ENCODE results near the gene ANO10. TPM values are rescaled to one million over a fixed set of nuclear protein-coding genes. Genes with fewer than 3 reads are reported as not detected.

The ANO10 gene
- total RNA-seq, 1 donor = 54.0 TPM

GRCh38 chr3:43327582-43327979, 294.2 kb downstream of the ANO10 start:
- TF ChIP-seq, protein P1, sequence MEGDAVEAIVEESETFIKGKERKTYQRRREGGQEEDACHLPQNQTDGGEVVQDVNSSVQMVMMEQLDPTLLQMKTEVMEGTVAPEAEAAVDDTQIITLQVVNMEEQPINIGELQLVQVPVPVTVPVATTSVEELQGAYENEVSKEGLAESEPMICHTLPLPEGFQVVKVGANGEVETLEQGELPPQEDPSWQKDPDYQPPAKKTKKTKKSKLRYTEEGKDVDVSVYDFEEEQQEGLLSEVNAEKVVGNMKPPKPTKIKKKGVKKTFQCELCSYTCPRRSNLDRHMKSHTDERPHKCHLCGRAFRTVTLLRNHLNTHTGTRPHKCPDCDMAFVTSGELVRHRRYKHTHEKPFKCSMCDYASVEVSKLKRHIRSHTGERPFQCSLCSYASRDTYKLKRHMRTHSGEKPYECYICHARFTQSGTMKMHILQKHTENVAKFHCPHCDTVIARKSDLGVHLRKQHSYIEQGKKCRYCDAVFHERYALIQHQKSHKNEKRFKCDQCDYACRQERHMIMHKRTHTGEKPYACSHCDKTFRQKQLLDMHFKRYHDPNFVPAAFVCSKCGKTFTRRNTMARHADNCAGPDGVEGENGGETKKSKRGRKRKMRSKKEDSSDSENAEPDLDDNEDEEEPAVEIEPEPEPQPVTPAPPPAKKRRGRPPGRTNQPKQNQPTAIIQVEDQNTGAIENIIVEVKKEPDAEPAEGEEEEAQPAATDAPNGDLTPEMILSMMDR (IDR thresholded peaks at IDR 0.05; ENCODE audit: insufficient read depth, low read depth, low read length) = no peak
- no peak for DNase-seq (ENCODE audit: low read depth)
- H3K4me3 ChIP-seq (ENCODE audit: low read depth, low read length) = no peak overlapping the region

DNA sequence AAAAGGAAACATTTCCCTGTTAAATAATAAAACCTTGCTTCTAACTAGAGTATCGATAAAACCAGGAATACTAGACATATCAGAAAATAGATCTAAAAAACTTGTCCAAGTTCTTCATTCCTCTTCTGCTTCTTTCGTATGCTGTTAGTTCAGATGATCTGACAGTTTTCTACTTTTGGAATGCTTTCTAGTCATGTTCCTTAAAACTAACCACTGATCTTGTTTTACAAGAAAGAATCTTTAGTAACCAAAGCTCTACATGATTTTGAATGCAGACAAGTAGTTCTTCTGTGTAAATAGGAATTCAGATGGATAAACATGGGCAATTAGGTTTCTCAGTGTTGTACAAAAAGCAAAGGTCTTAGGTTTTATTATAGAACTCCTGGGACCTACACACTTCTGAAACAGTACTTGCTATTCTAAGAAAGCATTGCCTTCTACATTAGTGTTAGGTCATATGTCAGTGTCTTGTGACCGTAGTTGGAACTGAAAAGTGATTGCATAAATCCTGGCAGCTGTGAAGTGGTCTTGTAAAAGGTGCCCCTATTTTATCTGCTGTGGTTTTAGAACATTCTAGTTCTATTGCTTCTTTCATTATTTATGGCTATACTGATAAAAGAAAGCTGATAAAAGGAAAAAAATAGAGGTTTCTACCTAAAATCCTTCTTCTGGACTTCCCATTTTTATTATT, 294.8 kb downstream of the ANO10 start:
- H3K4me3 ChIP-seq (ENCODE audit: low read depth, low read length) = no peak overlapping the region
- TF ChIP-seq, protein P1 (IDR thresholded peaks at IDR 0.05; ENCODE audit: insufficient read depth, low read depth, low read length) = no peak
- peak; percentile 95 for DNase-seq (ENCODE audit: low read depth)

DNA sequence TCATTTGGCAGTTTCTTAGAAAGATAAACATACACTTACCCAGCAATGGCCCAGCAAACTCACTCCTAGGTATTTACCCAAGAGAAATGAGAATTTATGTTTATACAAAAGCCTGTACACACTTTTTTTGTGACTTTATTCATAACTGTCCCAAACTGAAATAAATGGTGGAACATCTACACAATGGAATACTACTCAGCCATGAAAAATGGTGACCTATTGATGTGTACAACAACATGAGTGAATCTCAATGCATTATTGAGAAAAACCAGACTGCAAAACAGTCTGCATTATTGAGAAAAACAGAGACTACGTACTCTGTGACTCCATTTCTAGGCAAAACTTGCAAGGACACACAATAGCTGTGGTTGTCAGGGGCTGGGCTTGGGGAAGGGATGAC, 298.3 kb downstream of the ANO10 start:
- no peak overlapping the region for H3K4me3 ChIP-seq (ENCODE audit: low read depth, low read length)
- TF ChIP-seq, protein P1 (IDR thresholded peaks at IDR 0.05; ENCODE audit: insufficient read depth, low read depth, low read length) = no peak
- DNase-seq (ENCODE audit: low read depth) = no peak

- no peak for DNase-seq (ENCODE audit: low read depth)
- H3K4me3 ChIP-seq (ENCODE audit: low read depth, low read length) = no peak overlapping the region
- TF ChIP-seq, protein P1 (IDR thresholded peaks at IDR 0.05; ENCODE audit: insufficient read depth, low read depth, low read length) = no peak
Observed at GRCh38 chr3:43320288-43320687, 301.5 kb downstream of the ANO10 start.

- DNase-seq (ENCODE audit: low read depth) = no peak
- H3K4me3 ChIP-seq (ENCODE audit: low read depth, low read length) = no peak overlapping the region
- TF ChIP-seq, protein P1 (IDR thresholded peaks at IDR 0.05; ENCODE audit: insufficient read depth, low read depth, low read length) = no peak
Observed at GRCh38 chr3:43319794-43320193, 302.0 kb downstream of the ANO10 start.

- H3K4me3 ChIP-seq (ENCODE audit: low read depth, low read length) = no peak overlapping the region
- no peak for DNase-seq (ENCODE audit: low read depth)
Observed at GRCh38 chr3:43319376-43319775, 302.4 kb downstream of the ANO10 start.

More at GRCh38 chr3:43319376-43319775, 302.4 kb downstream of the ANO10 start:
- TF ChIP-seq, protein P1 (IDR thresholded peaks at IDR 0.05; ENCODE audit: insufficient read depth, low read depth, low read length) = no peak
